NT2/D1 (cell line): ENCODE data around the gene OSBPL6.
"Not testable (repeated sequence)": the region's sequence is repeated elsewhere in the genome, so short reads cannot be mapped to it uniquely, and the experiment has no call there.

Experiments
- DNase-seq: peaks from one replicate; pipeline ENCODE4 v3.0.0-alpha.2; 2011; ENCODE audit warnings: low read depth, low spot score
- H3K27me3 ChIP-seq: 2 replicates; pipeline ENCODE4 v1.6.0; 2011; ENCODE audit warnings: mild to moderate bottlenecking; ENCODE audit not compliant: insufficient read length, insufficient read depth
- H3K36me3 ChIP-seq: 2 replicates; pipeline ENCODE4 v1.6.1; 2011; ENCODE audit warnings: mild to moderate bottlenecking, low read length, mixed read lengths; ENCODE audit not compliant: insufficient read depth, insufficient read length
- H3K4me1 ChIP-seq: 2 replicates; pipeline ENCODE4 v1.5.1; 2011; ENCODE audit not compliant: insufficient read depth, insufficient read length
- H3K4me3 ChIP-seq: 2 replicates; pipeline ENCODE4 v1.5.1; 2011; ENCODE audit warnings: low read depth; ENCODE audit not compliant: insufficient read length
- H3K9ac ChIP-seq: 2 replicates; pipeline ENCODE4 v1.6.0; 2011; ENCODE audit warnings: low read depth; ENCODE audit not compliant: insufficient read length
- H3K9me3 ChIP-seq: 2 replicates; pipeline ENCODE4 v1.5.1; 2011; ENCODE audit warnings: mild to moderate bottlenecking, low read length; ENCODE audit not compliant: insufficient read depth
- SUZ12 ChIP-seq: IDR thresholded peaks from 2 replicates; pipeline ENCODE4 v1.6.1; 2011; ENCODE audit not compliant: insufficient read length, insufficient read depth; ENCODE audit errors: extremely low read depth
- YY1 ChIP-seq: IDR thresholded peaks from 2 replicates; pipeline ENCODE4 v1.6.1; 2011; ENCODE audit not compliant: insufficient read length, insufficient read depth
- ZNF274 ChIP-seq: IDR thresholded peaks from 2 replicates; pipeline ENCODE4 v1.6.1; 2011; ENCODE audit warnings: mild to moderate bottlenecking, low read depth, low read length

The OSBPL6 gene

GRCh38 chr2:178414266-178415247 lies 220.2 kb downstream of the OSBPL6 start:
- Histone ChIP-seq H3K4me1 (no peaks in the 10 kb centered on the region), H3K36me3 (peaks cover 33% of the 10 kb centered on the region), H3K9me3 (no peaks in the 10 kb centered on the region), H3K9ac (peak overlapping the region; percentile 74), H3K4me3 (peak overlapping the region; percentile 49), H3K27me3 (no peaks in the 10 kb centered on the region)
- peak; percentile 93 for DNase-seq
- no peak for TF ChIP-seq ZNF274
- no peak for TF ChIP-seq SUZ12
- TF ChIP-seq YY1 = no peak

DNA sequence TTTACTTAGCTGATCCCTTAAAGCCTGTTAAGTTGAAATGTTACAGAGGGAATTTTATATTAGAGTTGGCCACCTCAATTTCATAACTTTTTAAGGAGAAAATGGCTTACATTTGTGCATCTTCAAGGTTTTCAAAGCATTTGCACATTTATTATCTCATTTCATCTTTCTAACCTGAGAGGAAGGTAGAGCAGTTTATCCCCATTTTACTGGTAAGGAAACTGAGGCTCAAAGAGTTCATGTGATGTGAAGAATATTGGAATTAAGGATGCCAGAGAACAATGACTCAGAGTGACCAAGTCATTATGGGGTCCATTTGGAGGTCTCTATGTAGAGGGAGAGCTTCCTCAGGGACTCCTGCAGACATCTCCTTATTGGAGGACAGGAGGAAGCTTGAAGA lies 221.7 kb downstream of the OSBPL6 start:
- Histone ChIP-seq H3K9ac (no peak overlapping the region), H3K27me3 (no peaks in the 10 kb centered on the region), H3K9me3 (no peaks in the 10 kb centered on the region)

DNA sequence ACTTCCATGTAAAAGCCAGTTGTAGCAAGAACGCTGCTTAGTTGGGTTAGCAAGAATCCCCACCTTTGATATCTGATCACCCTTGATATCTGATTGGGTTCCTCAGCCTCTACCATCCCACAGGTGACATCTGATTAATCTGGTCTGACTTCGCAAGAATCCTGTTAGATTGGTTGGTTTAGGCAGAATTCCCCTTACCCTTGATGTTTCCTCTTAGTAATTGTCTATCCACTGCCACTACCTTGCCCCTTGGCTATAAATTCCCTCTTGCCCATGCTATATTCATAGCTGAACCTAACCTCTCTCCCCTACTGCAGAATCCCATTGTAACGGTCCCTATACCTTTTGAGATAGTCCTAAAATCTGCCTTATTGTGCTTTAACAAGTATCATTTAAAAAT lies 223.6 kb downstream of the OSBPL6 start:
- no peak for DNase-seq
- H3K36me3 ChIP-seq = peaks cover 62% of the 10 kb centered on the region
- no peak overlapping the region for H3K9ac ChIP-seq
- H3K9me3 ChIP-seq = no peaks in the 10 kb centered on the region
- TF ChIP-seq YY1 (no peak), SUZ12 (no peak), ZNF274 (no peak)
- H3K4me3 ChIP-seq = no peak overlapping the region
- H3K27me3 ChIP-seq = no peaks in the 10 kb centered on the region
- no peaks in the 10 kb centered on the region for H3K4me1 ChIP-seq

More for the DNA sequence above, 221.7 kb downstream of the OSBPL6 start:
- H3K4me3 ChIP-seq = no peak overlapping the region
- peaks cover 43% of the 10 kb centered on the region for H3K36me3 ChIP-seq
- TF ChIP-seq SUZ12 = no peak
- TF ChIP-seq ZNF274 = no peak
- no peak for TF ChIP-seq YY1
- DNase-seq = no peak
- no peaks in the 10 kb centered on the region for H3K4me1 ChIP-seq

DNA sequence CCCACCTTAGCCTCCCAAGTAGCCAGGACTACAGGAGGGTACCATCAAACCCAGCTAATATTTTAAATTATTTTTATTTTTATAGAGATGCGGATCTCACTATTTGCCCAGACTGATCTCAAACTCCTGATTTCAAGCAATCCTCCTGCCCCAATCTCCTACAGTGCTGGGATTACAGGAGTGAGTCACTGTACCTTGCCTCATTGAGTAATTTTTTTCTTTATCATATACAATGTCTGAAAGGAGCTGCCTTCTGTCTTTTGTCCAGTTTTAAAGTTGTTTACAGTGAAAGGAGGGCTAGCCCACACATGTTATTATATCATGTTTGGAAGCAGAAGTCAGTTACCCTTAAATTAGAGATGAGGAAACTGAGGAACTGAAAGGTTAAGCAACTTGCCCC lies 224.1 kb downstream of the OSBPL6 start:
- TF ChIP-seq ZNF274 = no peak
- TF ChIP-seq SUZ12 = no peak
- TF ChIP-seq YY1 = no peak
- Histone ChIP-seq H3K27me3 (no peaks in the 10 kb centered on the region), H3K36me3 (peaks cover 66% of the 10 kb centered on the region), H3K9ac (no peak overlapping the region), H3K4me1 (no peaks in the 10 kb centered on the region), H3K9me3 (no peaks in the 10 kb centered on the region), H3K4me3 (no peak overlapping the region)
- no peak for DNase-seq

- H3K4me1 ChIP-seq = no peaks in the 10 kb centered on the region
- TF ChIP-seq SUZ12 = no peak
- no peak for TF ChIP-seq ZNF274
- peaks cover 66% of the 10 kb centered on the region for H3K36me3 ChIP-seq
- peaks cover 2% of the 10 kb centered on the region; the same call in 1 of the 2 replicates for H3K9me3 ChIP-seq
- DNase-seq = no peak
- H3K27me3 ChIP-seq = no peaks in the 10 kb centered on the region
- no peak overlapping the region for H3K4me3 ChIP-seq
- H3K9ac ChIP-seq = no peak overlapping the region
These were observed 224.8 kb downstream of the OSBPL6 start for GRCh38 chr2:178419123-178419522.

DNA sequence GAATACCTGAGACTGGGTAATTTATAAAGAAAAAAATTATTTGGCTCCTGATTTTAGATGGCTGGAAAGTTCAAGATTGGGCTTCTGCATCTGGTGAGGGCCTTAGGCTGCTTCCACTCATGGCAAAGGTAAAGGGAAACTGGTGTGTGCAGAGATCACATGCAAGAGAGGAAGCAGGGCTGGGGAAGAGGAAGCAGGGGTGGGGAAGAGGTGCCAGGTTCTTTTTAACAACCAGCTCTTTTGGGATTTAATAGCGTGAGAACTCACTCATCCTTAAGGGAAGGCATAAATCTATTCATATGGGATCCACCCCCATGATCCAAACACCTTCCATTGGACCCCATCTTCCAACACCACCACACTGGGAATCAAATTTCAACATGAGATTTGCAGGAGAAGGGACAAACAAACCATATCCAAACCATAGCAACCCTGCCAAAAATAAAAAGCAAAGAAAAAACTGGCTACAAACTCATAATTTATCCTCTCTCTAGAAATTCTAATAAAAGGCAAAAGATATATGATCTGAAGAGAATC lies 226.2 kb downstream of the OSBPL6 start:
- no peak for TF ChIP-seq SUZ12
- no peak for TF ChIP-seq YY1
- TF ChIP-seq ZNF274 = no peak

DNA sequence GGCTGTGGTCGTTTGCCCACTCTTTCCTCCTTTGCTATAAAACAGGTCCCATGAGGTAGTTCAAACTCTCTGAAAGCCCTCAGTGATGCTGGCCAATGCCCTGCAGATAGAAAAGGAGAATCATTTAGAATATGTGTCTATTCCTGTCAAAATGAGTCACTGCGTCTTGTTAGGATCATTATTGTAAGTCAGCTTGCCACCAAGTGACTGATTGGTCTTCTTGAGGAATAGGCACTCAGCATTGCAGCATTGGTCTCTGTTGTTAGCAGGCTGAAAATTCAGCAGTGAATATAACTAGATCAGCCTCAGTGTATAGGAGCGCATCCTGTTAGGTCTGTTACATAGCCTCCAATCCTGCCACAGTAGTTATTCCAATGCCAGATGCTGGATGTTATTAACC lies 227.8 kb downstream of the OSBPL6 start:
- no peaks in the 10 kb centered on the region for H3K4me1 ChIP-seq
- no peak for DNase-seq
- H3K9ac ChIP-seq = no peak overlapping the region
- peaks cover 64% of the 10 kb centered on the region for H3K36me3 ChIP-seq
- peaks cover 21% of the 10 kb centered on the region for H3K9me3 ChIP-seq
- TF ChIP-seq SUZ12 = no peak
- TF ChIP-seq ZNF274 = no peak
- no peak for TF ChIP-seq YY1
- H3K27me3 ChIP-seq = no peaks in the 10 kb centered on the region
- H3K4me3 ChIP-seq = no peak overlapping the region

More for the DNA sequence above, 226.2 kb downstream of the OSBPL6 start:
- H3K27me3 ChIP-seq = no peaks in the 10 kb centered on the region
- H3K9me3 ChIP-seq = peaks cover 16% of the 10 kb centered on the region
- peaks cover 64% of the 10 kb centered on the region for H3K36me3 ChIP-seq
- no peak overlapping the region for H3K4me3 ChIP-seq
- no peaks in the 10 kb centered on the region for H3K4me1 ChIP-seq
- no peak overlapping the region for H3K9ac ChIP-seq
- DNase-seq = no peak

DNA sequence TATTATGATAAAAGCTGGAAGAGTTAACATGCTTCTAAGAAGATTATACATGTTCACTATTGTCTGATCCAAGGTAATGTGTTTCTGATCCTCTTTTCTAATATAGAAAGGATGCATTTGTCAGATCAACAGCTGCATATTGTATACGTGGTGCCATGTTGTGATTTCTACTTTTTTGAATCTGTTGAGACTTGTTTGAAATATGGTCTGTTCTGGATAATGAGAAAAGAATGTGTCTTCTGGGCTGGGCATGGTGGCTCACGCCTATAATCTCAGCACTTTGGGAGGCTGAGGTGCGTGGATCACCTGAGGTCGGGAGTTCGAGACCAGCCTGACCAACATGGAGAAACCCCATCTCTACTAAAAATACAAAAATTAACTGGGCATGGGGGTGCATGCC lies 229.4 kb downstream of the OSBPL6 start:
- DNase-seq, H3K27me3 ChIP-seq, H3K4me1 ChIP-seq, H3K4me3 ChIP-seq, H3K9ac ChIP-seq: not testable (repeated sequence)
- Histone ChIP-seq H3K9me3 (peaks cover 21% of the 10 kb centered on the region), H3K36me3 (peaks cover 67% of the 10 kb centered on the region)
